GM21825 (cell line): ENCODE measurements around the gene MAP1LC3B.

Experiments
- ATAC-seq: cut with Tn5 transposase; IDR thresholded peaks from one replicate; pipeline ENCODE4 v1.9.1; 2021; ENCODE audit warnings: mild to moderate bottlenecking, moderate library complexity; ENCODE audit not compliant: unreplicated experiment

The MAP1LC3B gene

DNA sequence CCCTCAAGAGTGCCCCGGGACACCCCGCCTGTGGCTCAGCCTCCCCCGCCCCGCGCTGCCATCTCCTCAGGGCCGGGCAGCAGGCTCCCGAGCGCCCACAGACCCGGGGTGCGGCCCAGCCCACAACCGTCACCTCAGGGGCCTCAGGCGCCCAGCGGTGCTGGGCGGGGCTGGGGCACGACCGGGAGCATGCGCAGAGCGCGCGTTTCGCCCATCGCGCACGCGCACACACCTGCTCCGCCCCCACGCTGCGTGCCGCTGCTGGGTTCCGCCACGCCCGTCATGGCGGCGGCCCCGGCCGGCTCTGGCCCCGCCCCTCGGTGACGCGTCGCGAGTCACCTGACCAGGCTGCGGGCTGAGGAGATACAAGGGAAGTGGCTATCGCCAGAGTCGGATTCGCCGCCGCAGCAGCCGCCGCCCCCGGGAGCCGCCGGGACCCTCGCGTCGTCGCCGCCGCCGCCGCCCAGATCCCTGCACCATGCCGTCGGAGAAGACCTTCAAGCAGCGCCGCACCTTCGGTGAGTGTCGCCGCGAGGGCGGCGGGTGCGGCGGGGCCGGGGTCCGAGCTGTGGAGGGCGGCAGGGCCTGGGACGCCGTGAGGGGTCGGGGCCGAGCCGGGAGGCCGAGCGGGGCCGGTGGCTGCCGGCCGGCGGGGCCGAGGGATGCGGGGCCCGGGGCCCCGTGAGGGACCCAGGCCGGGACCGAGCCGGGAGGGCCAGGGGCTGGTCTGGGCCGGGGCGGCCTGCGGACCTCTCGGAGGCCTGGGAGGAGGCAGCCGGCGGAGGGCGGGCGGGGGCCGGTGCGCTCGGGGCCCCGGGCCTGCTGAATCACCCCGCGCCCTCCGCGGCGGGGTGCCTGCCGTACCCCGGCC is at the start of gene MAP1LC3B:
MAP1LC3B (plus strand) TSS at position 387 of the 871 bp plus-strand sequence; CDS start at position 479, 92 bp downstream.
- peak; percentile 51 for ATAC-seq

GRCh38 chr16:87342504-87342903 is 49.6 kb upstream of the MAP1LC3B start:
- ATAC-seq, result no peak

DNA sequence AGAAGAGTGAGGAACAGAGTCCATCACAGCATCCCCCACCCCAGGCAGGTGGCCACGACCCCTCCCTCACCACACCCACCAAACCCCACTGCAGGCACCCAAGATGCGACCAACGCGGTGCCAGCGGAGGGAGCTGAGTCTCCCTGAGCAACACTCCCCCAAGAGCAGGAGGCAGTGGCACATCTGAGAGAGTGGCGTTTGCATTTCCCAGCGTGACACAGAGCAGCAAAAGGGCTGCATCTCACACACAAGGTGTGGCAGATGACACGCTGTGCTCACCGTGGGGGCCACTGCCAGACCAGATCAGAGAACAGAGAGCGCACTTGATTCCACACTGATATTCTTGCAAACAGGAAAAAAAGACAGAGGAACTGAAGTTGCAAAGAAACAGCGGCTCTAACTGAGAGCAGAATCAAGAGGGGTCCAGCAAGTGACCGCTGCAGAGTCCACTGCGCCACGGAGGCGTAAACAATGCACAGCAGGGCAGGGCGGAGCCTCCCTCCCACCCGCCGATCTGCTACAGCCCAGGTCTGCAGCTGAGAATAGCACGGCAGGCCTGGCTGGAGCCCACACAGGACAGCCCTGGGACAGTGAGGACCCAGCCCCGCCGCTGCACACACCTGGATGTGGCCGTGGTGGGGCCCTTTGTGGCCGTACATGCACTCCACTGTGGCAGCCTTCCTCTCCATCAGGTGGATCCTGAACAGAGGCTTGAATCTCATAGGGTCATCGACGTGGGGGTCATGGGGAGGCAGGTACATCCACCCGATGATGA is 49.0 kb upstream of the MAP1LC3B start:
- ATAC-seq, result no peak

GRCh38 chr16:87343753-87344050 is 48.4 kb upstream of the MAP1LC3B start:
- no peak for ATAC-seq

- ATAC-seq, result no peak
Measured at GRCh38 chr16:87344165-87344930, 47.8 kb upstream of the MAP1LC3B start.

- ATAC-seq, result no peak
Measured at GRCh38 chr16:87344931-87345631, 47.1 kb upstream of the MAP1LC3B start.

- no peak for ATAC-seq
Measured at GRCh38 chr16:87345726-87346424, 46.3 kb upstream of the MAP1LC3B start.

DNA sequence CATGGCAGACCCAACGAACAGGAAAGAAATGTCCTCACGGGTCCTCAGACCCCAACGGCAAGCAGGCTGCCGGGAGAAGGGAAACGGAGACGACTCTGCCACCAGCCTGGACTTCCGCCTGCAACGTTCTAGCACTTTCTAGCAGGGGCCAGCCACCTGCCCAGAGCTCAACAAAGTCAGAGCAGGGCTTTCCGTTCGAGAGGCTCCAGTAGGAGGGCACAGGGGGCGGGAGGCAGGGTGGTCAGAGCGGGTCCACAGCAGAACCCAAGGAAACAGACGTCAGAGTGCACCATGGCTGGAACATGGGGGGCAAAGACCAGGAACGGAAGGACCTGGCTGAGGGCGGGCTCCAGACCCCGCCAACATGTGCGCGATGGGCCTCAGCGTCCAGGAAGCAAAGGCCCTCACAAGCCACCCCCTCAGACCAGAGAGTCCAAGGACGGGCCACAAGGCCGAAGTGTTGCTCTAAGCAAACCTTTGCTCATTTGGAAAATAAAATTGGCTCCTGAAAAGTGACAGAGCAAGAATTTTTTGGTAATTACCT is 45.5 kb upstream of the MAP1LC3B start:
- no peak for ATAC-seq

DNA sequence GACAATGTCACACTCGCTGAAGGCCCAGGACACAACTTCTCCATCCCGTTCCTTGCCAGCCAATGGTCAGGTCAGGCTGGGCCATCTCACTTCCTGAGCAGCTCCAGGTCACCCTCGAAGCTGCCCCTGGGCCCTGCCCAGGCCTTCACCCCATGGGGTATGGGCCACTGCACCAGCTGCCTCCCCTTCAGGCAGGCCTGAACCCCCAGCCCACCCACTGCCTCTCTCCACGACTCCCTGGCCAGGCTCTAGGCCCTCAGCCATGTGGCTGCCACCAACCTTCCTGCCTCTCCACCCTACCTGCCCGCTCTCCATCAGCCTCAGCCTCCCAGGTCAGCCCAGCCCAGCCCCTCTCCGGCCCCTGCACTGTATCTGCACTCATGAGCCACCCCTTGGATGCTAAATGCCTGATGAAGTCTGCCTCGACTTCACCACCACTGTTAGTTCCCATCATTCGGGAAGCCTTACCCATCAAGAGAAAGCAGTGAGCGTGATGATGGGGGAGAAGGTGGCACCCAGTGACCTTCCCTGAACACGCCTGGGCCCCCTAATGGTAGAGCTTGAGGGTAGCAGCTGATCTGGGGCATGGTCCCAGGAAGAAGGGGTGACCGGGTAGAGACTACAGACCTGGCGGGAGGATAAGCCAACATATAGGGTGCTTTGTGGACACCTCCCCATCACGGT is 44.1 kb upstream of the MAP1LC3B start:
- no peak for ATAC-seq

DNA sequence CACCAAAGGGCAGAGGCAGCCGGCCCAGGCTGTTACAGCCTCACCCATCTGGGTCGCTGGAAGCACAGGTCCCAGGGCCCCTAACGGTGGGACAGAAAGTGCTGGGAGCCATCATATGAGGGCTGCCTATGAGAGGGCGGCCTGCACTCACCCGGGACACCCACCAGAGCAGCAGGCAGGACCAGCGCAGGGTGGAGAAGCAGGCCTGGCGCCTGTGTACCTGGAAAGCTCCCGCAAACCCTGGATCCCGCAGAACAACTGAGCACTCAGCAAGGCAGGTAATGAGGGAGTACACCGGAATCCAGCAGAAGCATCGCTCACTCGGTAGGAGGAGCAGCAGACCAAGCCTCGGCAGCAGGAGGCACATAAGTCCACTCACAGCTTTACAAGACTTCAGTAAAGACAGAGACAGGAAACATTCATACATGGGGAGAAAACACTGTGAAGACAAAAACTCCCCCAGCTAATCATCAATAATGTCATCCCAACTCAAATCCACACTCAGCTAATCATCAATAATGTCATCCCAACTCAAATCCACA is 43.4 kb upstream of the MAP1LC3B start:
- ATAC-seq, result no peak

DNA sequence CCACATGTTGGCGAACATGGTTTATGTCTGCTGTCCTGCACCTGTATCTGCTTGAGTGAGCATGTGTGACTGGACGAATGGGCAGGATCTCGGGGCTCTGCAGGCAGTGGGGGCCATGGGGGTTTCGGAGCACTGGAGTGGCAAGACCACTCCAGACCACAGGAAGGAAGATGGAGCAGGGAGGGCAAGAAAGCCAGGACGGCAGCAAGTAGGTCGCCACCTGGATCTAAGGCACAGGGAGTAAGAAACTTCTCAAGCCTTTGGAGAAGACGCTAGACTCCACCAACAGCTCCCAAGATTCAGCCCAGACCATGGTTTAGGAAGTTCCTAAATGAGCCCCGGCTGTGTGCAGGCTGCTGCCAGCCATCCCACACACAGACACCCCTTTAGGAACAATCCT is 42.1 kb upstream of the MAP1LC3B start:
- ATAC-seq, result no peak

DNA sequence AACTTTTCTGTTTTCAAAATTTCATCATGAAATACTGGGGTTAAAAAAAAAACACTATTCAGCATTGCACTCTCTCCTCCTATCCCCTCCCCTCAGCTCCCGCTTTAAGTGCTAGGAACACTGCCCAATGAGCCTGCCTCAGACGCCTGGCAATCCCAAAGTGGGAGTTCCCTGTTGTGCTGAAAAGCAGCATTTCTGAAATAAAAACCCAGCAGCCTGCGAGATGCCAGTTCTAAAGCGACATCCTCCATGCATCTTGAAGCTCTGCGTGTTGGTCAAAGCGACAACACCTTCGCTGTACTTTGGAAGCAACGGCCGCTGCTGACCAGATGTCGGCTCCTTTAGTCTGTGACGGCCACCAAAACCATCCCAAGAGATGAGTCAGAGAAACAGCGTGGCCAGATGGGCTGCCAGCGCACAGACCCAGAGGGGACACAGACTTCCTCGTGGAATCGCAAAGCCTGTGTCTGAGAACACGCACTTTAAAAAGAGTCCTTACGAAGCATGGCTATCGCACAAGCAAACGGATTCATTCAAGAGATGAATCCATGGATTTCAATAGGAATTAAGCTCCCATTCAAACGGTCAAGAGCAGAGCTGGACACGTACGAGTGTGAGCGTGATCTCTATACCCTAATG is 41.3 kb upstream of the MAP1LC3B start:
- ATAC-seq, result no peak

DNA sequence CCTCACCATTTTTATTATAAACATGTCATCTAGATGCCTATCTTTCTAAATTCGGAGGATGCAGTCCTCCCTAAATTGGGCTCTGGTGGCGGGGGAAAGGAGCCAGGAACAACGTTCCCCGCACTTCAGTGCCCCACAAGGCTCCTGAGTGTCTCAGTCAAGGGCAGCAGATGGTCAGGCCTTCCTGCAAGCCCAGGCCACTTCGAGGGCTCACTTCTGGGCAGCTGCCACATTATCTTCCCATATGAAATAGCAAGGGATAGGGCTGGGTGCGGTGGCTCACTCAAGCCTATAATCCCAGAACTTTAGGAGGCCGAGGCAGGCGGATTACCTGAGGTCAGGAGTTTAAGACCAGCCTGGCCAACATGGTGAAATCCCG is 40.8 kb upstream of the MAP1LC3B start:
- no peak for ATAC-seq

DNA sequence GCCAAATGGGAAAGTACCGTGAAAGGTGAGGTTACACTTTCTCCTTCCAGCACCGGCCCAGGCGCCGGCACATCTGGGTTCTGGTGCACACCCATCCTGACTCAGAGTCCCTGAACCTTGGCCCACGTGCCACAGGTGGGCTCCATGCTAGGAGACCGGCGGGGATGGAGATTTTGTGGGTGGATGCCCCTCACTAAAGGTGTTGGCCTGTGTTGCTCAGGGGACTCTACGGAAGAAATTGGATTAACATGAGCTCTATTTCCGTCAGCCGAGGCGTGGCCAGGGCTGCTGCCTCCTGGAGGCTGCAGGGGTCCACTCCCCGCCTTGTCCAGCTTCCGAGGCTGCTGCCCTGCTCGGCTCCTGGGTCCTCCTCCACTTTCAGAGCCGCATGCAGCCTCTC is 39.3 kb upstream of the MAP1LC3B start:
- ATAC-seq, result no peak

- ATAC-seq, result no peak
Measured at GRCh38 chr16:87353613-87354012, 38.5 kb upstream of the MAP1LC3B start.

DNA sequence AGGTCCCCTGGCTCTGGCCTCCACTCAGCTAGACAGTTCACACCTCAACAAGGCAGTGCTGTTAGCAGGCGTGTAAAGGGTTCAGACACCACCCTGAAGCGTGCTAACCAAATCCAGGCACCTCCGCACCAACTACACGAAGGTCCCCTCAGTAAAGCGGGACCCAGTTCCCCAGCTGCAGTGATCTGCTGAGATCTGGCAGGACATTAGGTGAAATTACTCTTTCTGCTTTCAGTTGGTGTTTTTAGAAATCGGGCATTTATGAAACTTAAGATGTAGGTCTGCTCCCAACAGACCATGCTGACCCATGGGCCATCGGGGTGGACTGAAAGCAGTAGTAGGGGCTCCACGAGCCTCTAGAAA is 35.7 kb upstream of the MAP1LC3B start:
- no peak for ATAC-seq

- ATAC-seq, result no peak
Measured at GRCh38 chr16:87358250-87358649, 33.9 kb upstream of the MAP1LC3B start.

DNA sequence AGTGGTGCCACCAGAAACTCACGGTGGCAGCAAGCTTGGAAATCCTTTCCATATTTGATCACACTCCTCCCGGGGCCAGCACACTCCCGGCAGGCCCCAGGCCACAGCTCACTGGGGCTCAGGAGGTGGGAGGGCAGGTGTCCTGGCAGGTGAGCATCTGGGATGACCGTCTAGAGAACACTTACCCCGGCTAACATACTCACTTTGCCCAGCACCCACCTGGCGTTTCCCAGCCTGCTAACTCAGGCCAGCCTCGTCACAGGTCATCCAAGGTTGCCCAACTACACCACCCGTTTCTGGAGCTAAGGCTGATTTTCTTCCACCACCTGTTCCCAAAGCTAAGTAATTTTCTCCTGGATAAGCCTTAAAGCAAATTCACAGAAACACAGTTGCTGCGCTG is 33.4 kb upstream of the MAP1LC3B start:
- ATAC-seq, result no peak

- no peak for ATAC-seq
Measured at GRCh38 chr16:87359121-87359520, 33.0 kb upstream of the MAP1LC3B start.
